NB4 (cell line): Measurements from ENCODE around the gene GLI3.

Source experiments
- MAX ChIP-seq: IDR thresholded peaks from 2 replicates; pipeline ENCODE4 v1.6.1; 2011; ENCODE audit warnings: low read depth, low read length
- POLR2A ChIP-seq: IDR thresholded peaks from 2 replicates; pipeline ENCODE4 v1.6.1; 2011; ENCODE audit warnings: mild to moderate bottlenecking; ENCODE audit not compliant: insufficient read length; ENCODE audit errors: extremely low read depth

DNA sequence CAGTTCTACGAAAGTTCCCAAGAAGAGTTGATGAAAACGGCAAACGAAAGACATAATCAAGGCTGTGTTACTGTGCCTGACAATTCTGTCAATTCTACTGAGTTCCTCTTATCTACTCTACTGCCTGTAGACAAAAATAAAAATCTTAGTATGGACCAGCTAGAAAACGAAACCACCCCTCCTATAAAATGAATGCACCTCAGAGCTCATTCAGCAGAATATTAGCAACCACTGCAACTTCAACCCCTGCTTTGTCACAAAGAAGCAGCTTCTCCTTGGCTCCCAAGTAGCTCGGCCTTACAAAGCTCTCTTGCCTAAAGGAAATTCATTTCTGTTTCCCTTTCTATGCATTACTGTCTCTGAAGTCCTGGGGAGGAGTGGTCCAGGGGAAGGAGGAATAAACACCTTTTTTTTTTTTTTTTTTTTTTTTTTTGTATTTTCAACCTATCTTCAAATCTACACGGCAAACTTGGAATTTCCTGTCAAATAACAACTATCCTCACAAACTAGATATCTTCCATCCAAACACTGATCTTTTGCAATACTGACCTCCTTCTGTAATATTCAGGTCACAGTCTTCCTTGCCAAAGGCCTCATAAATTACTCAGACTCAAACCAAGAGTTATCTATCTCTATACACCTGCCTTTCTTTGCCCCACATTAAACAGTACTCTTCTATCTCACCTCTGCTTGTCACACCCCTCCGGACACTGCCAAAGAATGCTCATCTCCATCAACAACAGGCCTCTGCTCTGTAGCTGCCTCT is 74.3 kb downstream of the GLI3 start:
- TF ChIP-seq MAX (no peak), POLR2A (no peak)
